ENCODE results near the gene PLA2G2C.

The PLA2G2C gene

DNA sequence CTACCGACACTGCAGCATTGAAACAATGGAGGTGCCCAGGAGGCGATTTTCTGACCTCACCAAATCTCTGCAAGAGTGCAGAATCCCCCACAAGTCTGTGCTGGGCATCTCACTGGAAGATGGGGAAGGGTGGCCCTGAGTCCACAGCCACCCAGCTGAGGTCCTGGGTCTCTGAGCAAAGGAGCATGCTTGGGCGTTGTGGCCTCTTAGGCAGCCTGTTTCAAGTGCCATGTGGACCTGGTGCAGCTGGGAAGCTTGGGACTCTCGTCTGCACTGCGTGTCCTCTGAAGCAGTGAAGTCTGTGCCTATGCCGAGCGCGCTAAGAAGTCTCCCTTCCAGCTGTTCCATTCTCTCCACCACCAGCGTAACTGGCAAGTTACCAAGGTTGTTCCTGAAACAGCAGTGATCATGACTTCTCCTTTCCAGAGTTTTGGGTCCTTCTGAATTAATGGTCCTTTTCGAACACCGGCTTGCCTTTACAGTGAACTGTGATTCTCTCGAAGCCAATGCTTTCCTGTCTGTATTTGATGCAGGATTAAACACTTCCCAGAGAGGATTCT, 5.0 kb upstream of the PLA2G2C start:
- H3K27me3 ChIP-seq (replicated peaks; ENCODE audit: insufficient read depth, low read length): peaks cover 98% of the 10 kb centered on the region
- TF ChIP-seq EZH2phosphoT487 (IDR thresholded peaks at IDR 0.05; ENCODE audit: low read length) (no peak), EZH2 (optimal IDR thresholded peaks at IDR 0.05; ENCODE audit: low read depth, low read length) (no peak)
- TF ChIP-seq, protein P1, sequence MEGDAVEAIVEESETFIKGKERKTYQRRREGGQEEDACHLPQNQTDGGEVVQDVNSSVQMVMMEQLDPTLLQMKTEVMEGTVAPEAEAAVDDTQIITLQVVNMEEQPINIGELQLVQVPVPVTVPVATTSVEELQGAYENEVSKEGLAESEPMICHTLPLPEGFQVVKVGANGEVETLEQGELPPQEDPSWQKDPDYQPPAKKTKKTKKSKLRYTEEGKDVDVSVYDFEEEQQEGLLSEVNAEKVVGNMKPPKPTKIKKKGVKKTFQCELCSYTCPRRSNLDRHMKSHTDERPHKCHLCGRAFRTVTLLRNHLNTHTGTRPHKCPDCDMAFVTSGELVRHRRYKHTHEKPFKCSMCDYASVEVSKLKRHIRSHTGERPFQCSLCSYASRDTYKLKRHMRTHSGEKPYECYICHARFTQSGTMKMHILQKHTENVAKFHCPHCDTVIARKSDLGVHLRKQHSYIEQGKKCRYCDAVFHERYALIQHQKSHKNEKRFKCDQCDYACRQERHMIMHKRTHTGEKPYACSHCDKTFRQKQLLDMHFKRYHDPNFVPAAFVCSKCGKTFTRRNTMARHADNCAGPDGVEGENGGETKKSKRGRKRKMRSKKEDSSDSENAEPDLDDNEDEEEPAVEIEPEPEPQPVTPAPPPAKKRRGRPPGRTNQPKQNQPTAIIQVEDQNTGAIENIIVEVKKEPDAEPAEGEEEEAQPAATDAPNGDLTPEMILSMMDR (IDR thresholded peaks at IDR 0.05; ENCODE audit: low read length): no peak
- DNase-seq: no peak

DNA sequence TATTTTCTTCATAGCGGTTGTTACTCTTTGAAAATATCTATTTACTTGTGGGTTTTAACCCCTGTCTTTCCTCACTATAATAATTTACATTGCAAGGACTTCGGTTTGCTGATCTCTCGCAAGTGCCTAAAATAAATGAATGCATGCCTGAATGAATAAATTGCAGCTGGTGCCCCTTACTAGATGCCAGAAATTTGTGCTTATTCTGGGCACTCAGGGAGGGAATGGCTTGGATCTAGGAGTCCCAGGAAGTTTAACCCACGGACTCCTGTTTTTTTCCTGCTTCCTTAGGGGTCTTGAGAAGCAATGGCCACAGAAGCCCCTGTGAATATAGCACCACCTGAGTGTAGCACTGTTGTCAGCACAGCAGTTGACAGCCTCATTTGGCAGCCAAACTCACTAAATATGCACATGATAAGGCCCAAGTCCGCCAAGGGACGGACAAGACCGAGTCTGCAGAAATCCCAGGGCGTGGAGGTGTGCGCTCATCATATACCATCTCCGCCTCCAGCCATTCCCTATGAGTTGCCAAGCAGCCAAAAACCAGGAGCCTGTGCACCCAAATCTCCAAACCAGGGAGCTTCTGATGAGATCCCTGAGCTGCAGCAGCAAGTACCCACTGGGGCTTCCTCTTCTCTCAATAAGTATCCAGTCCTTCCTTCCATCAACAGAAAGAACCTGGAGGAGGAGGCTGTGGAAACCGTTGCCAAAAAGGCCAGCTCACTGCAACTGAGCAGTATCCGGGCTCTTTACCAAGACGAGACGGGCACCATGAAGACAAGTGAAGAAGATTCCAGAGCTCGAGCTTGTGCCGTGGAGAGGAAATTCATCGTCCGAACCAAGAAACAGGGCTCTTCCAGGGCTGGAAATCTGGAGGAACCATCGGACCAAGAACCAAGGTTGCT, 4.2 kb upstream of the PLA2G2C start:
- Histone ChIP-seq H3K9ac (ENCODE audit: low read length) (no peak overlapping the region), H3K79me2 (ENCODE audit: low read length) (no peaks in the 10 kb centered on the region), H3K36me3 (replicated peaks; ENCODE audit: insufficient read depth, low read length) (no peaks in the 10 kb centered on the region), H3F3A (ENCODE audit: insufficient read depth, low read length) (no peaks in the 10 kb centered on the region), H2AFZ (ENCODE audit: low read length) (no peak overlapping the region), H3K4me3 (ENCODE audit: low read length) (no peak overlapping the region), H4K20me1 (ENCODE audit: insufficient read depth, low read length) (no peaks in the 10 kb centered on the region), H3K27me3 (replicated peaks; ENCODE audit: insufficient read depth, low read length) (peaks cover 96% of the 10 kb centered on the region), H3K4me2 (ENCODE audit: low read depth, low read length) (no peak overlapping the region), H3K9me2 (replicated peaks; ENCODE audit: insufficient read depth, low read length) (no peaks in the 10 kb centered on the region), H3K27ac (ENCODE audit: low read length) (no peak overlapping the region), H3K9me3 (replicated peaks; ENCODE audit: insufficient read depth, low read length) (no peaks in the 10 kb centered on the region), H3K4me1 (ENCODE audit: low read length) (no peaks in the 10 kb centered on the region)
- TF ChIP-seq, protein P1 (IDR thresholded peaks at IDR 0.05; ENCODE audit: low read length): no peak
- TF ChIP-seq EZH2phosphoT487 (IDR thresholded peaks at IDR 0.05; ENCODE audit: low read length) (no peak), EZH2 (optimal IDR thresholded peaks at IDR 0.05; ENCODE audit: low read depth, low read length) (no peak)
- DNase-seq: no peak

More for the DNA sequence above, 5.0 kb upstream of the PLA2G2C start:
- no peak overlapping the region for H2AFZ ChIP-seq (ENCODE audit: low read length)
- H3K9me3 ChIP-seq (replicated peaks; ENCODE audit: insufficient read depth, low read length): no peaks in the 10 kb centered on the region
- no peaks in the 10 kb centered on the region for H3K36me3 ChIP-seq (replicated peaks; ENCODE audit: insufficient read depth, low read length)
- no peaks in the 10 kb centered on the region for H3K79me2 ChIP-seq (ENCODE audit: low read length)
- H3K4me2 ChIP-seq (ENCODE audit: low read depth, low read length): no peak overlapping the region
- H4K20me1 ChIP-seq (ENCODE audit: insufficient read depth, low read length): no peaks in the 10 kb centered on the region
- no peaks in the 10 kb centered on the region for H3K4me1 ChIP-seq (ENCODE audit: low read length)
- H3F3A ChIP-seq (ENCODE audit: insufficient read depth, low read length): no peaks in the 10 kb centered on the region
- H3K4me3 ChIP-seq (ENCODE audit: low read length): no peak overlapping the region
- H3K27ac ChIP-seq (ENCODE audit: low read length): no peak overlapping the region
- no peaks in the 10 kb centered on the region for H3K9me2 ChIP-seq (replicated peaks; ENCODE audit: insufficient read depth, low read length)
- no peak overlapping the region for H3K9ac ChIP-seq (ENCODE audit: low read length)

DNA sequence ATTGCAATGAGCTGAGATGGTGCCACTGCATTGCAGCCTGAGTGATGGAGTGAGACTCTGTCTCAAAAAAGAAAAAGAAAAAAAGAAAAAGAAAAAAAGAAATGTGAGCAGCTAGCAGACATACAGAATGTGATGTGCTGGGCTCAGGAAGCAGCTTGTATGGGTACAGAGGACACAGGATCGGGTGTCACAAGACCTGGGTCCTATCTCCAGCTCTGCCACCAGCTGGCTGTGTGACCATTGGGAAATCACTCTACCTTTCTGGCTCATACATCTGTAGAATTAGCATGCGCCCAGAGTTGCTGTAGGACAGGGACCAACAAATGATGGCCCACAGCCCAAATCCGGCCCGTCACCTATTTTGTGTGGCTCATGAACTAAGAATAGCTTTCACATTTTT, 3.3 kb upstream of the PLA2G2C start:
- DNase-seq: no peak
- no peaks in the 10 kb centered on the region for H3K79me2 ChIP-seq (ENCODE audit: low read length)
- H3K4me2 ChIP-seq (ENCODE audit: low read depth, low read length): no peak overlapping the region
- no peak overlapping the region for H3K4me3 ChIP-seq (ENCODE audit: low read length)
- peaks cover 98% of the 10 kb centered on the region for H3K27me3 ChIP-seq (replicated peaks; ENCODE audit: insufficient read depth, low read length)
- H3K9me2 ChIP-seq (replicated peaks; ENCODE audit: insufficient read depth, low read length): no peaks in the 10 kb centered on the region
- H3K4me1 ChIP-seq (ENCODE audit: low read length): no peaks in the 10 kb centered on the region
- H3K27ac ChIP-seq (ENCODE audit: low read length): no peak overlapping the region
- H3K36me3 ChIP-seq (replicated peaks; ENCODE audit: insufficient read depth, low read length): no peaks in the 10 kb centered on the region
- no peaks in the 10 kb centered on the region for H3F3A ChIP-seq (ENCODE audit: insufficient read depth, low read length)
- TF ChIP-seq EZH2phosphoT487 (IDR thresholded peaks at IDR 0.05; ENCODE audit: low read length): no peak
- no peak for TF ChIP-seq EZH2 (optimal IDR thresholded peaks at IDR 0.05; ENCODE audit: low read depth, low read length)
- TF ChIP-seq, protein P1 (IDR thresholded peaks at IDR 0.05; ENCODE audit: low read length): no peak
- H4K20me1 ChIP-seq (ENCODE audit: insufficient read depth, low read length): no peaks in the 10 kb centered on the region
- no peaks in the 10 kb centered on the region for H3K9me3 ChIP-seq (replicated peaks; ENCODE audit: insufficient read depth, low read length)
- no peak overlapping the region for H3K9ac ChIP-seq (ENCODE audit: low read length)
- no peak overlapping the region for H2AFZ ChIP-seq (ENCODE audit: low read length)
